GM18868 (cell line): Measurements from ENCODE around the gene AMPH.

Experiments
- ATAC-seq: cut with Tn5 transposase; IDR thresholded peaks from one replicate; pipeline ENCODE4 v1.9.1; 2021; ENCODE audit warnings: mild to moderate bottlenecking, moderate library complexity; ENCODE audit not compliant: unreplicated experiment

Gene AMPH

GRCh38 chr7:38465956-38466355 is 165.2 kb downstream of the AMPH start:
- ATAC-seq: no peak

- peak; percentile 93 for ATAC-seq
Measured at GRCh38 chr7:38463277-38464225, 167.6 kb downstream of the AMPH start.

- no peak for ATAC-seq
Measured at GRCh38 chr7:38462819-38463218, 168.4 kb downstream of the AMPH start.

GRCh38 chr7:38461887-38462286 is 169.3 kb downstream of the AMPH start:
- no peak for ATAC-seq

- no peak for ATAC-seq
Measured at GRCh38 chr7:38453826-38454225, 177.3 kb downstream of the AMPH start.

- no peak for ATAC-seq
Measured at GRCh38 chr7:38453168-38453567, 178.0 kb downstream of the AMPH start.

GRCh38 chr7:38452681-38453108 is 178.5 kb downstream of the AMPH start:
- no peak for ATAC-seq

- no peak for ATAC-seq
Measured at GRCh38 chr7:38451840-38452239, 179.3 kb downstream of the AMPH start.

- no peak for ATAC-seq
Measured at GRCh38 chr7:38448584-38449234, 182.5 kb downstream of the AMPH start.

- no peak for ATAC-seq
Measured at GRCh38 chr7:38448054-38448453, 183.1 kb downstream of the AMPH start.

- ATAC-seq: no peak
Measured at GRCh38 chr7:38438970-38439369, 192.2 kb downstream of the AMPH start.

- no peak for ATAC-seq
Measured at GRCh38 chr7:38432671-38433070, 198.5 kb downstream of the AMPH start.

- ATAC-seq: no peak
Measured at GRCh38 chr7:38432080-38432479, 199.1 kb downstream of the AMPH start.

GRCh38 chr7:38429057-38429456 is 202.1 kb downstream of the AMPH start:
- no peak for ATAC-seq

- ATAC-seq: no peak
Measured at GRCh38 chr7:38428041-38428440, 203.1 kb downstream of the AMPH start.

- no peak for ATAC-seq
Measured at GRCh38 chr7:38427279-38427955, 203.8 kb downstream of the AMPH start.

GRCh38 chr7:38425509-38425908 is 205.7 kb downstream of the AMPH start:
- ATAC-seq: peak; percentile 77

- no peak for ATAC-seq
Measured at GRCh38 chr7:38424750-38425463, 206.3 kb downstream of the AMPH start.

GRCh38 chr7:38413784-38414183 is 217.4 kb downstream of the AMPH start:
- peak; percentile 93 for ATAC-seq

- ATAC-seq: no peak
Measured at GRCh38 chr7:38411404-38411803, 219.8 kb downstream of the AMPH start.

- ATAC-seq: no peak
Measured at GRCh38 chr7:38410056-38410455, 221.1 kb downstream of the AMPH start.
